LNCaP clone FGC (cell line): ENCODE results near the gene CTDP1.

Experiments
- DNase-seq: peaks from one replicate; pipeline ENCODE4 v3.0.0-alpha.2; 2011; ENCODE audit warnings: low read depth
- H3K4me3 ChIP-seq: 2 replicates; pipeline ENCODE4 v1.5.1; 2011; ENCODE audit warnings: mild to moderate bottlenecking, low read depth, low read length, control low read depth
- CTCF ChIP-seq: IDR thresholded peaks from 2 replicates; pipeline ENCODE4 v1.5.1; 2012; ENCODE audit warnings: mild to moderate bottlenecking; ENCODE audit not compliant: control insufficient read depth, insufficient read depth; ENCODE audit errors: extremely low read depth

Gene CTDP1

GRCh38 chr18:79735071-79735980 is 55.7 kb downstream of the CTDP1 start:
- no peak overlapping the region for H3K4me3 ChIP-seq
- TF ChIP-seq CTCF = no peak
- no peak for DNase-seq

GRCh38 chr18:79736230-79736629 is 56.6 kb downstream of the CTDP1 start:
- no peak for TF ChIP-seq CTCF
- H3K4me3 ChIP-seq = no peak overlapping the region
- no peak for DNase-seq

GRCh38 chr18:79736846-79737245 is 57.2 kb downstream of the CTDP1 start:
- H3K4me3 ChIP-seq = no peak overlapping the region
- no peak for TF ChIP-seq CTCF
- DNase-seq = no peak

- no peak for TF ChIP-seq CTCF
- no peak for DNase-seq
- H3K4me3 ChIP-seq = no peak overlapping the region
These were observed 57.8 kb downstream of the CTDP1 start for GRCh38 chr18:79737426-79737825.

- DNase-seq = no peak
- H3K4me3 ChIP-seq = no peak overlapping the region
- no peak for TF ChIP-seq CTCF
These were observed 58.4 kb downstream of the CTDP1 start for GRCh38 chr18:79738041-79738461.

- no peak overlapping the region for H3K4me3 ChIP-seq
- no peak for TF ChIP-seq CTCF
- no peak for DNase-seq
These were observed 59.2 kb downstream of the CTDP1 start for GRCh38 chr18:79738581-79739439.
